Esophagus squamous epithelium (tissue), 4 donors: ENCODE data around the gene MADD.

Experiments
- CTCF ChIP-seq, 6 experiments: fragments of 450-650 bp in 4 of 6; fragments of 200-600 bp in 2 of 6; sonication (generic) in 2 of 6; IDR thresholded peaks; one replicate each; pipeline ENCODE4 v1.5.1; 2016 to 2019; ENCODE audit warnings: antibody characterized with exemption in 6 of 6, mild to moderate bottlenecking in 4 of 6, moderate library complexity in 4 of 6
- POLR2A ChIP-seq, 4 donors: fragments of 450-650 bp; IDR thresholded peaks; one replicate each; pipeline ENCODE4 v1.6.1; 2017; ENCODE audit warnings: antibody characterized with exemption in 4 of 4, mild to moderate bottlenecking in 4 of 4, moderate library complexity in 3 of 4

GRCh38 chr11:47348859-47349258 lies 78.9 kb downstream of the MADD start:
- no peak for TF ChIP-seq POLR2A (IDR thresholded peaks at IDR 0.05)
- TF ChIP-seq CTCF (IDR thresholded peaks at IDR 0.05), result peak in 1 of 6 experiments; percentile 14
